Measurements from ENCODE around the gene RNF14. TPM values are rescaled to one million over a fixed set of nuclear protein-coding genes. Genes with fewer than 3 reads are reported as not detected.

Gene RNF14
- total and polyA plus RNA-seq, 9 of the 15 experiments (the other 6 are each of a cell fraction or from before 2014, with no cell fraction given): 36.3 to 140 (median 75.1) TPM

DNA sequence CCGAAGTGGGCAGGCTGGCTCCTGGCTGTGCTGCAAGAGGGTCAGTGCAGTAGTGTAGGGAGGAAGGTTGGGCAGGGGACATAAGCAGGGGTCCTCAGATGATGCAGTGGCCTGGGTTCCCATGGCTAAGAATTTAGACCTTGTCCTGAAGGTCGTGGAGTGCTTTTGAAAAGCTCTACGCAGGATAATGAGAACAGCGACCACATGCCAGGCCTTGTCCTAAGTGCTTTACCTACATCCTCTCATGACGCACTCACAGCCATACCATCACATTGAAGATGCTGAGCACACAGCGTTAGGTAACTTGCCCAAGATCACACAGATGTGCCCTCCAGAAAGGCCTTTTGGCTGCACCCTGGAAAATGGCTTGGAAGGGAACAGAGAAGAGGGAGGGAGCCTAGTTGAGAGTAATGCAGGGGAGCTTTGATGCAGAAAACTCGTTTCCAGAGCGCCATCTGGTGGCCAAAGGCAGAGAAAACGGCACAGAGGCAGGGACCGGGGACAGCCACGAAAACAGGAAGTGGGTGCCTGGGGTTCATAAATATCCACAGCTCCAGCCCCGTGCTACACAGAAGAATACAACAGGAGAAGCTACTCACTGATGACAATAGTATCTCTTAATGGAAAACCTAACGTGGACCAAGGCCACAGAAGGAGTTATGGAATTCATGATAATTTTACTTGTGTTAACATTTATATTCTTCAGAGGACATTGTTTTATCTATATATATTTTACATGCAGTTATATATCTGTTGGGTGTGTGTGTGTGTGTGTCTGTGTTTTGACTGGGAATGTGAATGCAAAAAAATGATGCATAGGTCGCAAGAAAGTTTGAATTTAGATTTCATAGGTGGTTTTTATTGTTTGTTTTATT lies 8.2 kb upstream of the RNF14 start (continued):
- TF ChIP-seq PCBP1 (IDR thresholded peaks at IDR 0.05; ENCODE audit: low read depth, low read length, poor library complexity, severe bottlenecking) (no peak), GTF2F1 (IDR thresholded peaks at IDR 0.05; ENCODE audit: low read depth, low read length) (no peak), RFX7 (CRISPR knock-in tag; IDR thresholded peaks at IDR 0.05) (no peak), ARID1B (IDR thresholded peaks at IDR 0.05) (0 out of 2 replicates have a peak, but pooled peaks have one; percentile 27), RBM15 (IDR thresholded peaks at IDR 0.05; ENCODE audit: insufficient read depth, low read length) (no peak), BHLHE40 (IDR thresholded peaks at IDR 0.05; ENCODE audit: low read length) (peak; percentile 63), ARID2 (IDR thresholded peaks at IDR 0.05) (peak; percentile 30; the same call in 1 of the 2 replicates), BRF1 (IDR thresholded peaks at IDR 0.05; ENCODE audit: borderline replicate concordance, extremely low read depth, insufficient read length) (no peak), BCL6 (CRISPR knock-in tag; IDR thresholded peaks at IDR 0.05) (no peak), MYC (IDR thresholded peaks at IDR 0.05; ENCODE audit: low read depth, low read length) (peak; percentile 22; the same call in 1 of the 2 replicates), MYC (CRISPR knock-in tag; IDR thresholded peaks at IDR 0.05; ENCODE audit: borderline replicate concordance, low read depth) (no peak), ZNF316 (IDR thresholded peaks at IDR 0.05) (no peak), ZBTB17 (CRISPR knock-in tag; IDR thresholded peaks at IDR 0.05) (0 out of 2 replicates have a peak, but pooled peaks have one; percentile 27), ARNT (IDR thresholded peaks at IDR 0.05) (0 out of 4 replicates have a peak, but pooled peaks of 1 of the 2 experiments have one; percentile 59), SPI1 (IDR thresholded peaks at IDR 0.05; ENCODE audit: borderline replicate concordance, low read depth, low read length) (peak; percentile 100), GABPB2 (CRISPR knock-in tag; conservative IDR thresholded peaks at IDR 0.05) (no peak), MCM3 (IDR thresholded peaks at IDR 0.05) (no peak), ELF2 (CRISPR knock-in tag; IDR thresholded peaks at IDR 0.05) (no peak), PCBP2 (IDR thresholded peaks at IDR 0.05; ENCODE audit: low read depth, low read length, poor library complexity, severe bottlenecking) (no peak), SMC3 (conservative IDR thresholded peaks at IDR 0.05; ENCODE audit: insufficient read depth, low read depth, low read length) (peak; percentile 91)
- TF ChIP-seq, protein P1, sequence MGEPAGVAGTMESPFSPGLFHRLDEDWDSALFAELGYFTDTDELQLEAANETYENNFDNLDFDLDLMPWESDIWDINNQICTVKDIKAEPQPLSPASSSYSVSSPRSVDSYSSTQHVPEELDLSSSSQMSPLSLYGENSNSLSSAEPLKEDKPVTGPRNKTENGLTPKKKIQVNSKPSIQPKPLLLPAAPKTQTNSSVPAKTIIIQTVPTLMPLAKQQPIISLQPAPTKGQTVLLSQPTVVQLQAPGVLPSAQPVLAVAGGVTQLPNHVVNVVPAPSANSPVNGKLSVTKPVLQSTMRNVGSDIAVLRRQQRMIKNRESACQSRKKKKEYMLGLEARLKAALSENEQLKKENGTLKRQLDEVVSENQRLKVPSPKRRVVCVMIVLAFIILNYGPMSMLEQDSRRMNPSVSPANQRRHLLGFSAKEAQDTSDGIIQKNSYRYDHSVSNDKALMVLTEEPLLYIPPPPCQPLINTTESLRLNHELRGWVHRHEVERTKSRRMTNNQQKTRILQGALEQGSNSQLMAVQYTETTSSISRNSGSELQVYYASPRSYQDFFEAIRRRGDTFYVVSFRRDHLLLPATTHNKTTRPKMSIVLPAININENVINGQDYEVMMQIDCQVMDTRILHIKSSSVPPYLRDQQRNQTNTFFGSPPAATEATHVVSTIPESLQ (CRISPR knock-in tag; IDR thresholded peaks at IDR 0.05): no peak
- TF ChIP-seq, protein P2, sequence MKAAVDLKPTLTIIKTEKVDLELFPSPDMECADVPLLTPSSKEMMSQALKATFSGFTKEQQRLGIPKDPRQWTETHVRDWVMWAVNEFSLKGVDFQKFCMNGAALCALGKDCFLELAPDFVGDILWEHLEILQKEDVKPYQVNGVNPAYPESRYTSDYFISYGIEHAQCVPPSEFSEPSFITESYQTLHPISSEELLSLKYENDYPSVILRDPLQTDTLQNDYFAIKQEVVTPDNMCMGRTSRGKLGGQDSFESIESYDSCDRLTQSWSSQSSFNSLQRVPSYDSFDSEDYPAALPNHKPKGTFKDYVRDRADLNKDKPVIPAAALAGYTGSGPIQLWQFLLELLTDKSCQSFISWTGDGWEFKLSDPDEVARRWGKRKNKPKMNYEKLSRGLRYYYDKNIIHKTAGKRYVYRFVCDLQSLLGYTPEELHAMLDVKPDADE (conservative IDR thresholded peaks at IDR 0.05; ENCODE audit: control insufficient read depth, low read depth, low read length): no peak
- TF ChIP-seq, protein P3, sequence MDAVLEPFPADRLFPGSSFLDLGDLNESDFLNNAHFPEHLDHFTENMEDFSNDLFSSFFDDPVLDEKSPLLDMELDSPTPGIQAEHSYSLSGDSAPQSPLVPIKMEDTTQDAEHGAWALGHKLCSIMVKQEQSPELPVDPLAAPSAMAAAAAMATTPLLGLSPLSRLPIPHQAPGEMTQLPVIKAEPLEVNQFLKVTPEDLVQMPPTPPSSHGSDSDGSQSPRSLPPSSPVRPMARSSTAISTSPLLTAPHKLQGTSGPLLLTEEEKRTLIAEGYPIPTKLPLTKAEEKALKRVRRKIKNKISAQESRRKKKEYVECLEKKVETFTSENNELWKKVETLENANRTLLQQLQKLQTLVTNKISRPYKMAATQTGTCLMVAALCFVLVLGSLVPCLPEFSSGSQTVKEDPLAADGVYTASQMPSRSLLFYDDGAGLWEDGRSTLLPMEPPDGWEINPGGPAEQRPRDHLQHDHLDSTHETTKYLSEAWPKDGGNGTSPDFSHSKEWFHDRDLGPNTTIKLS (IDR thresholded peaks at IDR 0.05; ENCODE audit: borderline replicate concordance, low read depth): peak; percentile 32; the same call in 1 of the 2 replicates

Measured in K562 (cell line).